Measurements from ENCODE around the gene SCN10A. TPM values are rescaled to one million over a fixed set of nuclear protein-coding genes. Genes with fewer than 3 reads are reported as not detected.

SCN10A gene
- total RNA-seq, 1 experiment from 2014 or later = not detected

DNA sequence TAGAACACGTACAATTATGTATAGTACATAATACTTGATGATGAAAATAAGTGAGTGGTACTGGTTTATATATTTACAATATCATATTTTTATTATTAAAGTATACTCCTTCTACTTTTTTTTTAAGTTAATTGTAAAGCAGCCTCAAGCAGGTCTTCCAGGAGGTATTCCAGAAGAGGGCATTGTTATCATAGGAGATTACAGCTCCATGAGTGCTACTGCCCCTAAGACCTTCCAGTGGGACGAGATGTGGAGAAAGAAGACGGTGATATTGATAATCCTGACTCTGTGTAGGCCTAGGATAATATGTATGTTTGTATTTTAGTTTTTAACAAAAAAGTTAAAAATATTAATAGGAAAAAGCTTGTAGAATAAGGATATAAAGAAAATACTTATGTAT is 126.2 kb downstream of the SCN10A start:
- CTCF ChIA-PET = no interaction called here

DNA sequence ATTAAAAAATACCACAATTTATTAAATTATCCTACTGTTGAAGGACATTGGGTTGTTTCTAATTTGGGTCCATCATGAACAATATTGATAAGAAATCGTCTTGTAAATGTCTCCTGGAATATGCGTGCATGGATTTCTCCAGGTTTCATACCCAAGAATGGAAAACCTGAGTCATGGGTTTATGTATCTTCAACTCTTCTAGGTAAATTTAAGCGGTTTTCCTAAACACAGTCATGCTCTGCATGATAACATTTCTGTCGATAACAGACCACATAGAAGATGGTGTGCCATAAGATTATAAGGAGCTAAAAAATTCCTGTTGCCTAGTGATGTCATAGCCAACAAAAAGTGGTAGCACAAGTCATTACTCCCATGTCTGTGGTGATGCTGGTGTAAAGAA is 126.7 kb downstream of the SCN10A start:
- H3K36me3 ChIP-seq (ENCODE audit: control insufficient read depth, insufficient read depth, low read length) = no peaks in the 10 kb centered on the region
- H3K4me1 ChIP-seq = no peaks in the 10 kb centered on the region
- Mint-ChIP-seq H3K4me3 (ENCODE audit: unreplicated experiment) (no peak overlapping the region), H3K9me3 (ENCODE audit: unreplicated experiment) (no peaks in the 10 kb centered on the region), H3K27me3 (ENCODE audit: insufficient read depth, unreplicated experiment) (peaks cover 3% of the 10 kb centered on the region), H3K27ac (ENCODE audit: unreplicated experiment) (no peak overlapping the region), H3K4me1 (ENCODE audit: low read depth, unreplicated experiment) (no peaks in the 10 kb centered on the region), H3K36me3 (ENCODE audit: insufficient read depth, unreplicated experiment) (no peaks in the 10 kb centered on the region)
- H3K27me3 ChIP-seq (replicated peaks; ENCODE audit: control insufficient read depth, insufficient read depth, low read length) = no peaks in the 10 kb centered on the region
- ChIA-PET POLR2A (no interaction called here), CTCF (no interaction called here)
- H3K9me3 ChIP-seq = no peaks in the 10 kb centered on the region
- intact Hi-C loops (cut with micrococcal nuclease; ENCODE audit: unreplicated experiment) = no loop called here
- no TSS peak for BruUV-seq (replicated peaks)
- no peak for DNase-seq
- TF ChIP-seq, protein P1, sequence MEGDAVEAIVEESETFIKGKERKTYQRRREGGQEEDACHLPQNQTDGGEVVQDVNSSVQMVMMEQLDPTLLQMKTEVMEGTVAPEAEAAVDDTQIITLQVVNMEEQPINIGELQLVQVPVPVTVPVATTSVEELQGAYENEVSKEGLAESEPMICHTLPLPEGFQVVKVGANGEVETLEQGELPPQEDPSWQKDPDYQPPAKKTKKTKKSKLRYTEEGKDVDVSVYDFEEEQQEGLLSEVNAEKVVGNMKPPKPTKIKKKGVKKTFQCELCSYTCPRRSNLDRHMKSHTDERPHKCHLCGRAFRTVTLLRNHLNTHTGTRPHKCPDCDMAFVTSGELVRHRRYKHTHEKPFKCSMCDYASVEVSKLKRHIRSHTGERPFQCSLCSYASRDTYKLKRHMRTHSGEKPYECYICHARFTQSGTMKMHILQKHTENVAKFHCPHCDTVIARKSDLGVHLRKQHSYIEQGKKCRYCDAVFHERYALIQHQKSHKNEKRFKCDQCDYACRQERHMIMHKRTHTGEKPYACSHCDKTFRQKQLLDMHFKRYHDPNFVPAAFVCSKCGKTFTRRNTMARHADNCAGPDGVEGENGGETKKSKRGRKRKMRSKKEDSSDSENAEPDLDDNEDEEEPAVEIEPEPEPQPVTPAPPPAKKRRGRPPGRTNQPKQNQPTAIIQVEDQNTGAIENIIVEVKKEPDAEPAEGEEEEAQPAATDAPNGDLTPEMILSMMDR (IDR thresholded peaks at IDR 0.05; ENCODE audit: insufficient read depth in 1 of 2, low read depth in 1 of 2, low read length in 1 of 2, severe bottlenecking in 1 of 2, unreplicated experiment in 1 of 2) = no peak
- H3K4me3 ChIP-seq (ENCODE audit: low read depth, low read length) = no peak overlapping the region

More for the DNA sequence above, 126.2 kb downstream of the SCN10A start:
- Mint-ChIP-seq H3K36me3 (ENCODE audit: insufficient read depth, unreplicated experiment) (no peaks in the 10 kb centered on the region), H3K4me3 (ENCODE audit: unreplicated experiment) (no peak overlapping the region), H3K9me3 (ENCODE audit: unreplicated experiment) (no peaks in the 10 kb centered on the region), H3K27me3 (ENCODE audit: insufficient read depth, unreplicated experiment) (peaks cover 3% of the 10 kb centered on the region), H3K4me1 (ENCODE audit: low read depth, unreplicated experiment) (no peaks in the 10 kb centered on the region), H3K27ac (ENCODE audit: unreplicated experiment) (no peak overlapping the region)
- H3K4me1 ChIP-seq = no peaks in the 10 kb centered on the region
- H3K27me3 ChIP-seq (replicated peaks; ENCODE audit: control insufficient read depth, insufficient read depth, low read length) = no peaks in the 10 kb centered on the region
- H3K9me3 ChIP-seq = no peaks in the 10 kb centered on the region
- POLR2A ChIA-PET = no interaction called here
- TF ChIP-seq, protein P1 (IDR thresholded peaks at IDR 0.05; ENCODE audit: insufficient read depth in 1 of 2, low read depth in 1 of 2, low read length in 1 of 2, severe bottlenecking in 1 of 2, unreplicated experiment in 1 of 2) = no peak
- intact Hi-C loops (cut with micrococcal nuclease; ENCODE audit: unreplicated experiment) = no loop called here
- no peak for DNase-seq
- H3K36me3 ChIP-seq (ENCODE audit: control insufficient read depth, insufficient read depth, low read length) = no peaks in the 10 kb centered on the region
- BruUV-seq (replicated peaks) = no TSS peak
- H3K4me3 ChIP-seq (ENCODE audit: low read depth, low read length) = no peak overlapping the region

DNA sequence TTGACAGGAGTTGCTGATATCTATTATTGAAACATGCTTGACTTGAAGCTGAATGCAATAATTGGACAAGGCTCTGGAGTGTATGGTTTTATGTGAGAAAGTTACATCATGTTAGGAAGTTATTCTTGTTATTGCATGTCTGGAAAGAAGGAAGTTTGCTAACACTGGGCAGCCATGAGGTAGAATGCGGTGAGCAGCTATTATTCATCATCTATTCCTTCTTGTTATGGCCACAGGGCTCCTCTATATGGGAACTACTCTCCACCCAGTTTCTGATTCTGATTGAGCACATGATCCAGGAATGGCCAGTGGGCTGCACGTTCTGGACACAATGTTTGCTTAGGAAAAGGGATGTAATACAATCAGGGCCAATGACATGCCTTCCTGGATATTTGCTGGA is 128.7 kb downstream of the SCN10A start:
- BruUV-seq (replicated peaks) = no TSS peak
- H3K4me3 ChIP-seq (ENCODE audit: low read depth, low read length) = no peak overlapping the region
- Mint-ChIP-seq H3K9me3 (ENCODE audit: unreplicated experiment) (no peaks in the 10 kb centered on the region), H3K36me3 (ENCODE audit: insufficient read depth, unreplicated experiment) (no peaks in the 10 kb centered on the region), H3K27ac (ENCODE audit: unreplicated experiment) (no peak overlapping the region), H3K4me1 (ENCODE audit: low read depth, unreplicated experiment) (no peaks in the 10 kb centered on the region), H3K27me3 (ENCODE audit: insufficient read depth, unreplicated experiment) (peaks cover 7% of the 10 kb centered on the region), H3K4me3 (ENCODE audit: unreplicated experiment) (no peak overlapping the region)
- no peak for DNase-seq
- CTCF ChIA-PET = no interaction called here
- POLR2A ChIA-PET = no interaction called here
- H3K36me3 ChIP-seq (ENCODE audit: control insufficient read depth, insufficient read depth, low read length) = no peaks in the 10 kb centered on the region
- no peaks in the 10 kb centered on the region for H3K4me1 ChIP-seq
- intact Hi-C loops (cut with micrococcal nuclease; ENCODE audit: unreplicated experiment) = no loop called here
- H3K27me3 ChIP-seq (replicated peaks; ENCODE audit: control insufficient read depth, insufficient read depth, low read length) = no peaks in the 10 kb centered on the region
- TF ChIP-seq, protein P1 (IDR thresholded peaks at IDR 0.05; ENCODE audit: insufficient read depth in 1 of 2, low read depth in 1 of 2, low read length in 1 of 2, severe bottlenecking in 1 of 2, unreplicated experiment in 1 of 2) = no peak
- no peaks in the 10 kb centered on the region for H3K9me3 ChIP-seq

All from Caco-2 (cell line).